Measurements from ENCODE around the gene NTN1. TPM values are rescaled to one million over a fixed set of nuclear protein-coding genes. Genes with fewer than 3 reads are reported as not detected.

Gene NTN1
- total and polyA plus RNA-seq, 2 of the 4 experiments (the other 2 are of a cell fraction): under 0.01 to 0.07 TPM

GRCh38 chr17:9037736-9038135, 16.4 kb downstream of the NTN1 start:
- Histone ChIP-seq H2AK9ac (replicated peaks; ENCODE audit: low read depth, low read length, poor library complexity) (no peak overlapping the region), H3K79me1 (ENCODE audit: low read depth in 1 of 2, low read length in 2 of 2) (no peaks in the 10 kb centered on the region), H3K36me3 (ENCODE audit: control insufficient read depth, insufficient read depth, low read length) (no peaks in the 10 kb centered on the region), H3K9me3 (ENCODE audit: control insufficient read depth, insufficient read depth, low read length) (no peaks in the 10 kb centered on the region), H3K9ac (ENCODE audit: low read depth, low read length) (no peak overlapping the region), H3K27ac (ENCODE audit: insufficient read depth, low read length) (no peak overlapping the region), H3K14ac (replicated peaks; ENCODE audit: low read depth, low read length) (no peak overlapping the region), H3K9me1 (ENCODE audit: insufficient read depth, low read length) (no peaks in the 10 kb centered on the region), H4K91ac (ENCODE audit: insufficient read depth, low read depth, low read length) (no peak overlapping the region), H4K20me1 (ENCODE audit: insufficient read depth, low read length) (no peaks in the 10 kb centered on the region), H2AFZ (replicated peaks; ENCODE audit: low read length, poor library complexity) (no peak overlapping the region), H3K18ac (ENCODE audit: low read depth, low read length) (no peak overlapping the region), H3K4me2 (ENCODE audit: low read depth, low read length) (no peak overlapping the region), H3K56ac (ENCODE audit: extremely low read depth, insufficient read depth, low read length) (no peak overlapping the region), H2BK120ac (ENCODE audit: low read depth, low read length) (no peak overlapping the region), H3K4me1 (ENCODE audit: control insufficient read depth, insufficient read depth, low read length) (no peaks in the 10 kb centered on the region), H4K5ac (ENCODE audit: low read depth, low read length) (no peak overlapping the region), H3K4ac (ENCODE audit: low read depth, low read length) (no peak overlapping the region), H3K4me3 (ENCODE audit: insufficient read depth, low read depth, low read length) (no peak overlapping the region), H3K27me3 (ENCODE audit: control insufficient read depth, insufficient read depth, low read length) (no peaks in the 10 kb centered on the region), H4K8ac (ENCODE audit: low read depth in 2 of 2, low read length in 2 of 2) (no peak overlapping the region), H2BK5ac (ENCODE audit: low read depth, low read length, poor library complexity, severe bottlenecking) (no peak overlapping the region), H3K23ac (ENCODE audit: low read depth, low read length) (no peak overlapping the region), H2BK20ac (ENCODE audit: low read depth, low read length) (no peak overlapping the region), H2AK5ac (ENCODE audit: low read depth, low read length) (no peak overlapping the region), H2BK15ac (ENCODE audit: low read depth, low read length) (no peak overlapping the region)
- ChIA-PET CTCF (no interaction called here), POLR2A (ENCODE audit: unreplicated experiment) (no interaction called here)
- DNase-seq (no peak), ATAC-seq (ENCODE audit: low read depth) (no peak)
- no peak for TF ChIP-seq RAD21 (IDR thresholded peaks at IDR 0.05; ENCODE audit: low read length)
- TF ChIP-seq CHD1 (IDR thresholded peaks at IDR 0.05; ENCODE audit: low read depth, low read length): no peak
- no peak for TF ChIP-seq SMC3 (IDR thresholded peaks at IDR 0.05; ENCODE audit: low read depth, low read length)
- no peak for TF ChIP-seq FOS (IDR thresholded peaks at IDR 0.05; ENCODE audit: low read depth, low read length)
- TF ChIP-seq ELK1 (IDR thresholded peaks at IDR 0.05; ENCODE audit: borderline replicate concordance, low read depth, low read length): no peak
- no peak for TF ChIP-seq CTCF (conservative IDR thresholded peaks at IDR 0.05; ENCODE audit: low read depth, low read length)
- TF ChIP-seq RFX5 (IDR thresholded peaks at IDR 0.05; ENCODE audit: low read depth, low read length): no peak
- TF ChIP-seq BHLHE40 (IDR thresholded peaks at IDR 0.05; ENCODE audit: low read depth, low read length): no peak
- in situ Hi-C loops (cut with MboI; ENCODE audit: low sequenced_read_pairs) (no loop called here), intact Hi-C loops (cut with micrococcal nuclease) (no loop called here), dilution Hi-C loops (cut with HindIII; ENCODE audit: low sequenced_read_pairs, unreplicated experiment) (no loop called here)
- no TSS peak for BruUV-seq (replicated peaks)
- 0% methylated on average over 1 of the region's 2 CpGs; no CpG with 5 or more reads in 1 of the 2 experiments for WGBS, 2 experiments (ENCODE audit: extremely low coverage in 2 of 2, insufficient read length in 1 of 2)
